KMS-11 (cell line): ENCODE data around the gene KCNQ4.

ENCODE experiments used
- H2AFZ ChIP-seq: fragments of 200-600 bp; sonication (generic); 2 replicates; pipeline ENCODE4 v1.6.1; 2016; ENCODE audit warnings: antibody characterized with exemption, mixed run types, low read depth
- H3K27ac ChIP-seq: fragments of 200-600 bp; sonication (generic); 2 replicates; pipeline ENCODE4 v1.6.1; 2016; ENCODE audit warnings: mild to moderate bottlenecking, mixed run types
- H3K27me3 ChIP-seq: fragments of 200-600 bp; sonication (generic); 2 replicates; pipeline ENCODE4 v1.6.1; 2017; ENCODE audit warnings: mild to moderate bottlenecking, low read depth, mixed run types, moderate library complexity; ENCODE audit not compliant: insufficient read depth
- H3K36me3 ChIP-seq: fragments of 200-600 bp; sonication (generic); 2 replicates; pipeline ENCODE4 v1.6.1; 2017; ENCODE audit warnings: mild to moderate bottlenecking, mixed run types; ENCODE audit not compliant: insufficient read depth
- H3K4me1 ChIP-seq: fragments of 200-600 bp; sonication (generic); 2 replicates; pipeline ENCODE4 v1.6.1; 2016; ENCODE audit warnings: mild to moderate bottlenecking, low read depth, mixed run types; ENCODE audit not compliant: poor library complexity, severe bottlenecking
- H3K4me2 ChIP-seq: fragments of 200-600 bp; sonication (generic); 2 replicates; pipeline ENCODE4 v1.7.0; 2016; ENCODE audit warnings: mild to moderate bottlenecking, mixed run types
- H3K4me3 ChIP-seq: fragments of 200-600 bp; sonication (generic); IDR thresholded peaks from 2 replicates; pipeline ENCODE4 v1.6.1; 2017; ENCODE audit warnings: low read depth, low read length, mixed read lengths; ENCODE audit not compliant: insufficient read depth
- H3K79me2 ChIP-seq: fragments of 200-600 bp; sonication (generic); 2 replicates; pipeline ENCODE4 v1.6.1; 2016; ENCODE audit warnings: low read depth, mixed run types; ENCODE audit not compliant: insufficient read depth
- H3K9ac ChIP-seq: fragments of 200-600 bp; sonication (generic); 2 replicates; pipeline ENCODE4 v1.6.1; 2016; ENCODE audit warnings: mild to moderate bottlenecking, mixed run types
- H4K20me1 ChIP-seq: fragments of 200-600 bp; sonication (generic); 2 replicates; pipeline ENCODE4 v1.6.1; 2016; ENCODE audit warnings: mild to moderate bottlenecking, mixed run types; ENCODE audit not compliant: insufficient read depth
- TF ChIP-seq, protein P1 (sequence below): fragments of 200-600 bp; sonication (generic); conservative IDR thresholded peaks from 2 replicates; pipeline ENCODE4 v1.6.1; 2017; ENCODE audit warnings: low read depth, mild to moderate bottlenecking, antibody characterized with exemption, low read length, moderate library complexity, mixed read lengths

KCNQ4 gene

DNA sequence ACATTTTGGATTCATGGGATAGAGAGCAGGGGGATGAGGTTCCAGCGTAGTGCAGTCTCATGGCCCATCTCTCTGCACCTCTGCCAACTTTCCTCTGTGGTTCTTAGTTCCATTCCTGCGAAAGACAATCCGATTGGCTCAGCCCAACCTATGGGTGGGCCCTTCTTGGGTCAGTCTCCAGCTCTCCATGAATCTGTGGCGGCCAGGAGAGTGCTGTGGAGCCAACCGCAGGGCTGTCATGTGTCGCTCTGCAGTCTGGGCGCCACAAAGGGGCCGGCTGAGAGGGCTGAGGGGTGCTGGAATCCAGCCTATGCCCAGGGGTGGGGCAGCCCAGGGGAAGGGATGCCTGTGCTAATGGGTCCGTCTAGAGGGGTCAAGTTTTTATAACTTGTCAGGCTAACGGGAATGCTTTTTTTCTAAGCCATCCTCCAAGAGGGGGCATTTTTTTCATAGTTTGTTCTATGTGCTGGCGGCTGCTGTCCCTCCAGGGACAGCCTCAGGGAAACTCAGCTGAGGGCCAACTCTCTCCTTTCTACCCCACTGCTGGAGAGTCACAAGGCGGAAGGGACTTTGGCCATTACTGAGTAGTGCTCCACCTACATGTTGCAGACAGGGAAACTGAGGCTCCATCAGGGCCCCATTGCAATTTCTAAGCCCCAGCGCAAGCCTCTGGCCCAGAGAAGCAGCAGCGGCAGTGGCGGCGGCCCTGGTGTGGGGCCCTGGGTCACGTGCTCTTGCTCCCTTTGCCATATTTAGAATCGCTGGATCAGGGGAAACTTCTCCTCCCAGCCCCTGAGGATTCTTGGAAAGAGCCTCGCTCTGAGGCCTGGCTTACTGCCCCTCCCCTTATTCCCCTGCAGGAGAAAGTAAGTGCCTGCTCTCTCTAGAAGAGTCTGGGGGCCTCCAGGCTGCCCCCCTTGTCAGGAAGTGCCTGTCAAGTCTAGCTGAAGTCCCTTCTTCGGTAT is 23.4 kb downstream of the KCNQ4 start:
- Histone ChIP-seq H3K4me2 (no peak overlapping the region), H3K27ac (no peak overlapping the region), H3K9ac (no peak overlapping the region), H3K27me3 (no peaks in the 10 kb centered on the region), H3K79me2 (no peaks in the 10 kb centered on the region), H2AFZ (no peak overlapping the region), H3K36me3 (no peaks in the 10 kb centered on the region), H4K20me1 (no peaks in the 10 kb centered on the region), H3K4me3 (no peak overlapping the region), H3K4me1 (peaks cover 17% of the 10 kb centered on the region)
- TF ChIP-seq, protein P1, sequence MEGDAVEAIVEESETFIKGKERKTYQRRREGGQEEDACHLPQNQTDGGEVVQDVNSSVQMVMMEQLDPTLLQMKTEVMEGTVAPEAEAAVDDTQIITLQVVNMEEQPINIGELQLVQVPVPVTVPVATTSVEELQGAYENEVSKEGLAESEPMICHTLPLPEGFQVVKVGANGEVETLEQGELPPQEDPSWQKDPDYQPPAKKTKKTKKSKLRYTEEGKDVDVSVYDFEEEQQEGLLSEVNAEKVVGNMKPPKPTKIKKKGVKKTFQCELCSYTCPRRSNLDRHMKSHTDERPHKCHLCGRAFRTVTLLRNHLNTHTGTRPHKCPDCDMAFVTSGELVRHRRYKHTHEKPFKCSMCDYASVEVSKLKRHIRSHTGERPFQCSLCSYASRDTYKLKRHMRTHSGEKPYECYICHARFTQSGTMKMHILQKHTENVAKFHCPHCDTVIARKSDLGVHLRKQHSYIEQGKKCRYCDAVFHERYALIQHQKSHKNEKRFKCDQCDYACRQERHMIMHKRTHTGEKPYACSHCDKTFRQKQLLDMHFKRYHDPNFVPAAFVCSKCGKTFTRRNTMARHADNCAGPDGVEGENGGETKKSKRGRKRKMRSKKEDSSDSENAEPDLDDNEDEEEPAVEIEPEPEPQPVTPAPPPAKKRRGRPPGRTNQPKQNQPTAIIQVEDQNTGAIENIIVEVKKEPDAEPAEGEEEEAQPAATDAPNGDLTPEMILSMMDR = no peak

DNA sequence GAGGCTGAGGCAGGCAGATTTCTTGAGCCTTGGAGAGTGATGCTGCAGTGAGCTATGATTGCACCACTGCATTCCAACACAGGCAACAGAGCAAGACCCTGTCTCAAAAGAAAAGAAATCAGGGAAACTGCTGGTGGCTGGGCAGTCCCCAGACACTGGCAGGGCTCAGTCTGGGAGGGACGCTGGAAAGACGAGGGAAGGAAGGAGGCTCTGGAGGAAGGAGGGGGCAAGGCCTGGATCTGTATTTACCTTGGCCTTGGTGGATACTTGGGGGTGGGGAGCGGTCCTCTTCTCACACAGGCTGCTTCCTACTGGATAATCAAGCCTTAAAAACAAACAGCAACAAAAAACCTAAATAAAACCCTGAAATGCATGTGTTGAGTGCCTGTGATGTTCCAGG is 24.4 kb downstream of the KCNQ4 start:
- no peaks in the 10 kb centered on the region for H3K27me3 ChIP-seq
- no peak overlapping the region for H3K9ac ChIP-seq
- H3K27ac ChIP-seq = no peak overlapping the region
- H3K4me2 ChIP-seq = no peak overlapping the region
- no peaks in the 10 kb centered on the region for H3K79me2 ChIP-seq
- no peak overlapping the region for H2AFZ ChIP-seq
- no peaks in the 10 kb centered on the region for H3K36me3 ChIP-seq
- H3K4me1 ChIP-seq = peaks cover 11% of the 10 kb centered on the region
- H3K4me3 ChIP-seq = no peak overlapping the region
- TF ChIP-seq, protein P1 = no peak
- H4K20me1 ChIP-seq = no peaks in the 10 kb centered on the region

DNA sequence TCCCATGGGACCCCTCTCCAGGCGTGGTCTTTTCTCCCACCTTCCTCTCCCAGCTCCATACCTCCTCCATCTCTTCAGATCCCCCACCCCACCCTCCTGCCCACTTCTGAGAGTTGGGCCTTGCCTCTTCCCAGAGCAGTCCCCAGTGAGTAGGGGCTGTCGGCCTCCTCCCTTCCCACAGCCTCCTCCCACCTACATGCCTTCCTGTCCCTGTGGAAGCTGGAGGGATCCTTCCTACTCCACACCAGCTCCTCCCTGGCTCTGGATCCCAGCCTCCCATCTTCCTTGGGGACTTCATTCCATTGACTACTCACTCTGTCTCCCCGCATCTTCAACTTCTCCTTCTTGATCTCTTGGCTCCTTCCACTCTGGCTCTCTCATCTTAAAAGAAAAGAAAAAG is 24.9 kb downstream of the KCNQ4 start:
- TF ChIP-seq, protein P1 = no peak
- Histone ChIP-seq H3K36me3 (no peaks in the 10 kb centered on the region), H3K4me1 (peaks cover 8% of the 10 kb centered on the region), H3K79me2 (no peaks in the 10 kb centered on the region), H3K4me3 (no peak overlapping the region), H3K4me2 (no peak overlapping the region), H3K27me3 (no peaks in the 10 kb centered on the region), H3K27ac (no peak overlapping the region), H3K9ac (no peak overlapping the region), H2AFZ (no peak overlapping the region), H4K20me1 (no peaks in the 10 kb centered on the region)

DNA sequence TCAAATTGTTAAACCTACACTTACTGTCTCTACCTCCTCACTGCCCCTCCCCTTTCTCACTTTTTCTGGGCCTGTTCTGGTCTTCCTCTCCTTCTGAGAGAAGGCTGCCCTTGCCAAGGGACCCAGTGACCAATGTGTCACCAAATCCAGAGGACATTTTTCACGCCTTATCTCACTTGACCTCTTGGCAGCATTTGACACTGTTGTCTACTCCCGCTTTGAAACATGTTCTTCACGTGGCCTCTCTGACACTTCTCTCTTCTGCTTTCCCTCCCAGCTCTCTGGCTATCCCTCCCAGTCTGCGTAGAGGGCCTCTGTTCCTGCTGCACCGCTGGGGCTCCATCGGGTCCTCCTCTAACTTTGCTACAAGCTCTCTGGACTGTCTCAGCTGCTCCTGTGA is 25.3 kb downstream of the KCNQ4 start:
- TF ChIP-seq, protein P1 = no peak
- Histone ChIP-seq H4K20me1 (no peaks in the 10 kb centered on the region), H3K9ac (no peak overlapping the region), H3K4me3 (no peak overlapping the region), H3K4me1 (peaks cover 4% of the 10 kb centered on the region), H2AFZ (no peak overlapping the region), H3K27me3 (no peaks in the 10 kb centered on the region), H3K4me2 (no peak overlapping the region), H3K36me3 (no peaks in the 10 kb centered on the region), H3K27ac (no peak overlapping the region), H3K79me2 (no peaks in the 10 kb centered on the region)
